ENCODE data around the gene TTC39A.
"Not testable (repeated sequence)": the region's sequence is repeated elsewhere in the genome, so short reads cannot be mapped to it uniquely, and the experiment has no call there.

Gene TTC39A

DNA sequence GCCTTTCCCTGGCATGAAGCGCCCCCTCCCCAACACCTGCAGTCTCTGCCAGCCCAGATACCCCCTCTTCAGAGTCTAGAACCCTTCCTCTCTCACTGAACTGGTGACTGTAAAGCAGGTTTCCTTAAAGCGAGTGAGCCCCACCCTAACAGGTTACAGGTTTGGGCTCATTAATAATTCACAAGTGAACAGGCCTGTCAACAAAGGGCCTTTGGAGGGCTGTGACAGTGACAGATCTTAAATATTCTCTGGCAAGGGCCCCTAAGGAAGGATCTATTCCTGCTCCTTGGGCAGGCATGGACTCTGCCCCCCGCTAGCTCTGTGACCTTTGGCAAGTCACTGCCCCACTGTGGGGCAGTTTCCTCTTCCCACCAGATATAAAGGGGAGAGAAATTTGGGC is 5.6 kb upstream of the TTC39A start:
- no peak for DNase-seq

DNA sequence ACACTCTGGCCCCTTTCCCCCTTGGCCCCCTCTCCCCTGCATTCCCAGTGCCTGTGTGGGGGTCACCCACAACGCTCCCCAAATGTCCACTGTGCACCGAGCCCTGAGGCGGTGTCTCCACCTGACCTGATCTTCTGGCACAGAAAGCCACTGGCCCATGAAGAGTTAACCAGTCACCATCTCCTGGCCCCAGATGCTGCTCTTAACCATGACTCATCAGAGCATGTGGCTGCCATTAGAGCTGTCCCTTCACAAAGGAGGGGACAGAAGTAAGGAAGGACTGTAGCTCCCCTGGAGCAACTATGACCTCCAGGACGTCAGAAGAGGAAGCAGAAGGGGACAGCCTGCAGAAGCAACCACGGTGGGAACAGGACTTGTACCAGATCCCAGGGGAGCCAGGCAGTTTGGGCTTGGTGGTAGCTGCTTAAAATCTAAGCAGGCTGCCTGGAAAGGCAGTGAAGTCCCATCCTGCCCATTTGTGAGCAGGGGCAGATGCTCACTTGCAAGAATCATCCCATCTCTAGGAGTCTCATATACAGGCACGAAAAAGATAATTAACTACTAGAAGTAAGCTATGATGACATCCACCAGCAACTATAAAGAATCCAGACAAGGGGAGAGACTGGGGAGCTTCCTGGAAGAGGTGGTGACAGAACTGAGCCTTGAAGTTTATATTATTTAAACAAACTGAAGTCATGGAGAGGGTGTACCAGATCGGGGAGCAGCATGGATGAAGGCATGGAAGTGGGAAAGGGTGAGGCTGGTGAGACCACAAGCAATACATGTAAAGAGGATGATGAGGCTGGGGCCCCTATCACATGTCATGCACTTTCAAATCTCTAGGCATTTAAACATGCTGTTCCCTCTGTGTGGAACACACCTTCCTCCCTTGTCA is 1.1 kb upstream of the TTC39A start:
- peak; percentile 21 for DNase-seq

DNA sequence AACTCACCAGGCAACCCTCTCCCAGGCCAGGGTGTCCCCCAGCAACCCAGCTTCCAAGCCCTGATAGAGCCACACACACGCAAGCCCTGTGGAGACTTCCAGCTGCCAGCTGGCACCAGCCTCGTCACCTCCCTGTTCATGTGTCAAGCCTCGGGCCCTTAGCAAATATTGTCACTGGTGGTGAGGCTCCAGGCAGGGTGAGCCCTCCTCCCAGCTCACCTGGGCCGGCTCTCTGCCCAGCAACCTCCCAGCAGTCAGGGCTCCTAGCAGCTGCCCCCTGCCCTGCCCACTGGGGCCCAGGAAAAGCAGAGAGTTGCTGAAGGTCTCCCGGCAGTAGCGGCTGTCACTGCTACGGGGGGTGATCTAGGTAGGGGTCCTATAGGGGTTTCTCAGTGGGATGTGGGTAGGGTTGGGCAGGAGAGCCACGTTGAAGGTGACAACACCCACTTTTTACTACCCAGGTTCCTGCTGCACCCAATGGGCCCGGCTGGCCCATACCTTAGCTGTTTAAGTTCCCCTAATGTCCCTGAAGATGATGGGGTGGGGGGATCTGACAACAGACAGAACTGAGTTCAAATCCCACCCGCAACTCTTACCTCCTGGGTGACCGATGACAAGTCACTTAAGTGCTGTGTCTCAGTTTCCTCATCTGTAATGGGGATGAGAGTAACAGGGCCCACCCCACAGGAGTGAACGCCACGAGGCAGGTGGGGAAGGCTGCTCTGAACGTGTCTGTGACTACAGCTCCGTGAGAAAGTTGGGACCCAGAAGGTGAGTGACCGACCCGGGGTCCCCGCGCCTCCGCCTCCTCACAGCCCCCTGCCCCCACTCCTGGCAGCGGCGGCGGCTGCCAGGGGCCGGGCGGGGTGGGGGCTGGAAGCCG is 678 bp downstream of the TTC39A start:
- DNase-seq: no peak

DNA sequence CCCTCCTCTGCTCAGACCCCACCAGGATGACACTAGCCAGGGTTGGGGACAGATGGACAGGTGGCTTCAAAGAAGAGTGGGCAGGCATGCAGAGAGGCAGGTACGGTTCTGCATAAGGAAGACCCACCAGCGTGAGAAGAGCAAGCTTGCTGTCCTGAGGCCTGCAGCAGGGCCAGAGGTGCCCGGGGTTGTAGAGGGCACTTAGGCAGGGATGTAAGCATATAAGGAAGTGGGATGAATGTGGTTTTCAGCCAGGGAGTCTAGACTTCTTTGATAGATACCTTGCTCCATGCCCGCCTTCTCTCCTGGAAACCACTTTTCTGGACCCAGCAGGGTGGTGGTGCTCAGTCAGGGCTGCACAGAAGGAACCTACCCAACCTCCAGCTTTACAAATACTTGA is 1.4 kb downstream of the TTC39A start:
- no peak for DNase-seq

GRCh38 chr1:51328279-51328678 is 2.1 kb downstream of the TTC39A start:
- no peak for DNase-seq

DNA sequence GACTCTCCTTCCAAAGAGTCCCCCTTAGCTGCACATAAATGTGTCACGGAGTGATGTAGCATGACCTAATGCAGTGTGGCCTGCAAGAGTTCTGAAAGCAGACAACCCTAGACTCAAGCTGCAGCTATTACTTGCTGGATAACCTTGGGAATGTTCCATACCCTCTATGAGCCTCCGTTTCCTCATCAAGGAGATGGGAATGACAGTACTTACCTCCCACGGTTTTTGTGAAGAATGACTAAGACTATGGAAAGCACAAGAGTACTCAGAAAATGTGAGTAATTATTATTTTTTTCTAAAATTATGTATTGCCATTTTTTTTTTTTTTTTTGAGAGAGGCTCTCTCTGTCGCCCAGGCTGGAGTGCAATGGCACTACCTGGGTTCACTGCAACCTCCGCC is 3.0 kb downstream of the TTC39A start:
- no peak for DNase-seq

- DNase-seq: no peak
These were observed 3.5 kb downstream of the TTC39A start for GRCh38 chr1:51326839-51327238.

GRCh38 chr1:51325878-51326755 is 4.2 kb downstream of the TTC39A start:
- DNase-seq: no peak

DNA sequence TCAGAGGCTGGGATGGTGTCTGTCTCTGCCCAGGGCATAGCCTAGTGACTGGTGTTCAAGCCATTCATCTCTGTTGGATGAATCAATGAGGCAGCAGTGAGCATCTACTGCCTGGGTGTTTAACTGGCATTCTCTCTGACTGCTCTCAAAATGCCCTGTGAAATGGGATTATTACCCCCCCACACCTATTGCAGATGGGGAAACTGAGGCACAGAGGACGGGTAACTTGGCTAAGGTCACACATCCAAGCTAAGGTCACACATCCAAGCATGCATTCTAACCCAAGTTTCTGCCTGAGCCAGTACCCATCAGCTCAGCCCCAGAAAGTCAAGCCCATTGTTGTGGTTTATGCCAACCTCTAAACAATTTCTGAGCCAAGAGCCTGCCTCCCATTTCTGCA is 5.0 kb downstream of the TTC39A start:
- no peak for DNase-seq

DNA sequence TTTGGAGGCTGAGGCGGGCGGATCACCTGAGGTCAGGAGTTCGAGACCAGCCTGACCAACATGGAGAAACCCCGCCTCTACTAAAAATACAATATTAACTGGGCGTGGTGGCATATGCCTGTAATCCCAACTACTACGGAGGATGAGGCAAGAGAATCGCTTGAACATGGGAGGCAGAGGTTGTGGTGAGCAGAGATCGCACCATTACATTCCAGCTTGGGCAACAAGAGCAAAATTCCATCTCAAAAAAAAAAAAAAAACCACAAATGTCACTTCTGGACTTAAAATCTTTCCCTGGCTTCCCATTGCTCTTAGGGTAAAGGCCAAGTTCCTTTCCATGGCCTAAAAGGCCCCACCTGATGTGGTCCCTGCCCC is 5.4 kb downstream of the TTC39A start:
- not testable (repeated sequence) for DNase-seq

DNA sequence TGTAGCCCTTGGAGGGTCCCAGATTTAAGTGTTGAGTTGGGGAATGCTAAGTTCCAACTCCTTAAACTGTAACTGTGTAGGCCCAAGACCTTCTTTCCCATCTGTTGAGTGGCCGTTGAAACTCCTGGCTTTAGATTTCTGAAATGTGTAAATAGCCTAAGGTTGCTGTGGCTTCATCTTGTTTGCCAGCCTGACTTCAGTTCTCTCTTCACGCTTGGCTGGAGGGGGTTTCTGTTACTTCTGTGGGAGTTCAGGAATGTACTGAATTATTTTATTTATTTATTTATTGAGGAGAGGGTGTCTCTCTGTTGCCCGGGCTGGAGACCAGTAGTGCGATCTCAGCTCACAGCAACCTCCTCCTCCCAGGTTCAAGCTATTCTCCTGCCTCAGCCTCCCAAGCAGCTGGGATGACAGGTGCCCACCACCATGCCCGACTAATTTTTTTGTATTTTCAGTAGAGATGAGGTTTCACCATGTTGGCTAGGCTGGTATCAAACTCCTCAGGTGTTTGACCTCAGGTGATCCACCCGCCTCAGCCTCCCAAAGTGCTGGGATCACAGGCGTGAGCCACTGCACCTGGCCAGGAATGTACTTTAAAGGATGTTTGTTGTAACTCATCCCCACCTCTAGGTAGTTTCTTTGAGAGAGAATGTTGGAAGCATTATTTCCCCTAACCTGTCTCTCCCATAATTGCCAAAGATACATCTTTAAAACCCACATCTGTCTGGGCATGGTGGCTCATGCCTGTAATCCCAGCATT is 5.9 kb downstream of the TTC39A start:
- no peak for DNase-seq

GRCh38 chr1:51323778-51324177 is 6.6 kb downstream of the TTC39A start:
- no peak for DNase-seq

- DNase-seq: no peak
These were observed 7.8 kb downstream of the TTC39A start for GRCh38 chr1:51322417-51323101.

GRCh38 chr1:51321924-51322280 is 8.5 kb downstream of the TTC39A start:
- no peak for DNase-seq

DNA sequence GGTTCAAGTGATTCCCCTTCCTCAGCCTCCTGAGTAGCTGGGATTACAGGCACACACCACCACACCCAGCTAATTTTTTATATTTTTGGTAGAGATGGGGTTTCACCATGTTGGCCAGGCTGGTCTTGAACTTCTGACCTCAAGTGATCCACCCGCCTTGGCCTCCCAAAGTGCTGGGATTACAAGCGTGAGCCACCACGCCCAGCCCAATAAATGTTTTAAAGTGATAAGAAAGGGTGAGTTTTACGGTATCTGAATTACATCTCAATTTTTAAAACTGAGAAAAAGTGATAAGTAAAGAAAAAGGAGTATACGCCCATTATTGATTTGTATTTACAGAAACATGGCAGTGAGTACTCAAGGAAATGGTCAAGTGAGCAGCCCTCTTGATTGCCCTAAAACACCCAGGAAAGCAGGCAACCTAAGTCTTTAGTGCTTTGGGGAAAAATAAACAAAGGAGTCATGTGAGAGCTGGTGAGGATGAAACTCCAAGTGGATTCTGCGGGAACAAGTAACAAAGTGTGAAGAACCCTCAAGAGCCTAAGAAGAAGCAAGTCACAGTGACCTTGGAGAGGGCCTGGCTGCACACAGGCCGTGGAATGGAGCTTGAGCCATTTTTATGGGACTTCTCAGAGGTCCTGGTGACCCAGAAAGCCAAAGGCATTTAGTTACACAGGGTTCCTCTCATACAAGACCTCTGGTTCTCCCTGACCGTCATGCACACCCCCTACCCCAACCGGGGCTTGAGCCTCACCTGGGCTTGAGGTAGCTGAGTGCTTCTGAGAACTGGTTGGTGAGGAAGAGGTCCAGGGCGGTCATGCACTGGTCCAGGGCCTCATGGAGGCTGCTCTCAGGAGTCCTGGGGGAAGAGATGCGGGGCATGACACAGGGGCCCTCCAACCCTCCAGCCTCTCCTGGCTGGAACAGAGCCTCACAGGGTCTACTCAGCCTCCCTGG is 9.1 kb downstream of the TTC39A start:
- no peak for DNase-seq

- DNase-seq: no peak
These were observed 12.6 kb downstream of the TTC39A start for GRCh38 chr1:51317798-51318197.

- no peak for DNase-seq
These were observed 13.6 kb downstream of the TTC39A start for GRCh38 chr1:51316846-51317120.

DNA sequence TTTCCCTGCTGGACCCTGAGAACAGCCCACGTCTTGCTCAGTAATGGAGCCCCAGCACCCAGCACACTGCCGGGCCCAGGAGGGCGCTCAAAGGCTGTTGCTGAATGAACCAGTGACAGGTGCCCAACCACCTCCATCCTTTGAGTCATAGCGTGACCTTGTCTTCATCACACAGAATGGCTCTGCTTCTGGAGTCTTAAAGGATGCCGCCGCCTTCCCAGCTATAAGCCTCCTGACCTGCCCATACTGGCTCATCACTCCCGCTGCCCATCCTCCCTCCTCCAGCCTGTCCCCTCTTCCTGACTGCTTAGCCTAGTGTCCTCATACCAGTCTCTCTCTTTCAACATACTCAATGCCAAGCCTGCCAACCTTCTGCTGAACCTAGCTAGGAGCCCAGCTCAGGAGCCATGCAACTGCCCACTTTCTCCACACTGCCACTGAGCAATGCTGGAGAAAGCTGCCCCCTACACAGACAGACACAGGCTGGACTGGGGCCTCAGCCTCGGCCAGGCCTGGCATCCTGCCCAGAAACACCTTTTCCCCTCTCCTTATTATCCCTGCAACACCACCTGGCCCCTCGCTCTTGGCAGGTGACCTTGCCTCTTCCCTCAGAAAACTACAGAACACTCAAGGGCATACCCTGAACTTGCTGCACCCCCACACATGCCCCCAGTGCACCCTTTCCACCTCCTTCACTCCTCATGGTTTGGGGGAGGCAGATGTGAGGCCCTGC is 14.1 kb downstream of the TTC39A start:
- no peak for DNase-seq

DNA sequence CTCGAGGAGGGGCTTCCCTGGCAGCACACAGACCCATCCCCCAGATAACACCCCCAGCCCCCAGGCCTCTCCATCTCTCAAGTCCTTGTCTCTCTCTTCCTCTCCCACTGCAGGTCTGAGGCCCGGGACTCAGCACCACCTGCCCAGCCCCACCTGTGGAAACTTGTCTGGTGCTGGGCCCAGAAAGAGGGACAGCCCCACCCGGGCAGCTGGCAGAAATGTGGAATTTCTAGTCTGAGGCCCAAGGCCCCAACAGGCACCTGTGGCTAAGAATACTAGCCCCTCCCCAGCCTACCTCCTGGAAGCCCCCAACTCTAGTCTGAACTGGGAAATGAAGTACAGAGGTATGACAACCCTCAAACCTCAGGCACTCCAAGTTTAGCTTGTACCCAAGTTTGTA is 15.4 kb downstream of the TTC39A start:
- DNase-seq: no peak

All from NCI-H446 treated with DMSO at 0.1 percent for 48 hours (cell line).